ENCODE measurements around the gene CDC20.
A peak's percentile ranks its signal among the peaks of the same experiment; 100 is the strongest.
"Not testable (repeated sequence)": the region's sequence is repeated elsewhere in the genome, so short reads cannot be mapped to it uniquely, and the experiment has no call there.

Gene CDC20

GRCh38 chr1:43363283-43363934 lies 4.6 kb downstream of the CDC20 start:
- Histone ChIP-seq H3K36me3 (ENCODE audit: insufficient read depth, low read length) (peaks cover 36% of the 10 kb centered on the region), H3K4me3 (ENCODE audit: low read depth in 1 of 2, low read length in 2 of 2) (no peak overlapping the region), H3K9me3 (ENCODE audit: low read length) (no peaks in the 10 kb centered on the region), H3K9ac (ENCODE audit: low read length) (no peak overlapping the region), H3K27me3 (ENCODE audit: control insufficient read depth in 1 of 2, insufficient read depth in 2 of 2, low read length in 2 of 2) (no peaks in the 10 kb centered on the region), H3K4me1 (ENCODE audit: insufficient read depth, low read length) (peaks cover 12% of the 10 kb centered on the region), H3K27ac (ENCODE audit: low read depth, low read length) (no peak overlapping the region)

- no peaks in the 10 kb centered on the region for H3K27me3 ChIP-seq (ENCODE audit: control insufficient read depth in 1 of 2, insufficient read depth in 2 of 2, low read length in 2 of 2)
- no peak overlapping the region for H3K9ac ChIP-seq (ENCODE audit: low read length)
- peaks cover 36% of the 10 kb centered on the region for H3K36me3 ChIP-seq (ENCODE audit: insufficient read depth, low read length)
- H3K27ac ChIP-seq (ENCODE audit: low read depth, low read length), result no peak overlapping the region
- H3K4me3 ChIP-seq (ENCODE audit: low read depth in 1 of 2, low read length in 2 of 2), result no peak overlapping the region
- H3K4me1 ChIP-seq (ENCODE audit: insufficient read depth, low read length), result peaks cover 15% of the 10 kb centered on the region
- no peaks in the 10 kb centered on the region for H3K9me3 ChIP-seq (ENCODE audit: low read length)
Observed at GRCh38 chr1:43363935-43364525, 5.2 kb downstream of the CDC20 start.

- Histone ChIP-seq H3K9ac (ENCODE audit: low read length) (no peak overlapping the region), H3K27ac (ENCODE audit: low read depth, low read length) (peak overlapping the region; percentile 75), H3K36me3 (ENCODE audit: insufficient read depth, low read length) (peaks cover 36% of the 10 kb centered on the region), H3K4me3 (ENCODE audit: low read depth in 1 of 2, low read length in 2 of 2) (no peak overlapping the region), H3K9me3 (ENCODE audit: low read length) (no peaks in the 10 kb centered on the region), H3K27me3 (ENCODE audit: control insufficient read depth in 1 of 2, insufficient read depth in 2 of 2, low read length in 2 of 2) (no peaks in the 10 kb centered on the region), H3K4me1 (ENCODE audit: insufficient read depth, low read length) (peaks cover 11% of the 10 kb centered on the region)
Observed at GRCh38 chr1:43365678-43366077, 6.9 kb downstream of the CDC20 start.

- no peak overlapping the region for H3K9ac ChIP-seq (ENCODE audit: low read length)
- no peak overlapping the region for H3K4me3 ChIP-seq (ENCODE audit: low read depth in 1 of 2, low read length in 2 of 2)
Observed at GRCh38 chr1:43366179-43366578, 7.4 kb downstream of the CDC20 start.

GRCh38 chr1:43366601-43367025 lies 7.8 kb downstream of the CDC20 start:
- no peaks in the 10 kb centered on the region for H3K27me3 ChIP-seq (ENCODE audit: control insufficient read depth in 1 of 2, insufficient read depth in 2 of 2, low read length in 2 of 2)
- H3K4me3 ChIP-seq (ENCODE audit: low read depth in 1 of 2, low read length in 2 of 2), result peak overlapping the region; percentile 79 to 81
- peak overlapping the region; percentile 80 for H3K9ac ChIP-seq (ENCODE audit: low read length)
- peaks cover 36% of the 10 kb centered on the region for H3K36me3 ChIP-seq (ENCODE audit: insufficient read depth, low read length)
- H3K4me1 ChIP-seq (ENCODE audit: insufficient read depth, low read length), result peaks cover 11% of the 10 kb centered on the region
- H3K9me3 ChIP-seq (ENCODE audit: low read length), result no peaks in the 10 kb centered on the region
- peak overlapping the region; percentile 75 for H3K27ac ChIP-seq (ENCODE audit: low read depth, low read length)

More at GRCh38 chr1:43366179-43366578, 7.4 kb downstream of the CDC20 start:
- peaks cover 36% of the 10 kb centered on the region for H3K36me3 ChIP-seq (ENCODE audit: insufficient read depth, low read length)
- no peaks in the 10 kb centered on the region for H3K27me3 ChIP-seq (ENCODE audit: control insufficient read depth in 1 of 2, insufficient read depth in 2 of 2, low read length in 2 of 2)
- no peaks in the 10 kb centered on the region for H3K9me3 ChIP-seq (ENCODE audit: low read length)
- H3K4me1 ChIP-seq (ENCODE audit: insufficient read depth, low read length), result peaks cover 11% of the 10 kb centered on the region
- peak overlapping the region; percentile 75 for H3K27ac ChIP-seq (ENCODE audit: low read depth, low read length)

- peaks cover 11% of the 10 kb centered on the region for H3K4me1 ChIP-seq (ENCODE audit: insufficient read depth, low read length)
- H3K4me3 ChIP-seq (ENCODE audit: low read depth in 1 of 2, low read length in 2 of 2), result peak overlapping the region; percentile 79 to 81
- no peaks in the 10 kb centered on the region for H3K27me3 ChIP-seq (ENCODE audit: control insufficient read depth in 1 of 2, insufficient read depth in 2 of 2, low read length in 2 of 2)
- no peaks in the 10 kb centered on the region for H3K9me3 ChIP-seq (ENCODE audit: low read length)
- H3K27ac ChIP-seq (ENCODE audit: low read depth, low read length), result peak overlapping the region; percentile 75
- H3K9ac ChIP-seq (ENCODE audit: low read length), result peak overlapping the region; percentile 80
- peaks cover 30% of the 10 kb centered on the region for H3K36me3 ChIP-seq (ENCODE audit: insufficient read depth, low read length)
Observed at GRCh38 chr1:43367026-43367903, 8.5 kb downstream of the CDC20 start.

GRCh38 chr1:43367904-43368645 lies 9.3 kb downstream of the CDC20 start, which contains the start of gene ELOVL1:
Gene ELOVL1, minus strand, starts transcription at chr1:43368011. Its CDS starts 2,402 bp downstream, at chr1:43365609.
- Histone ChIP-seq H3K27me3 (ENCODE audit: control insufficient read depth in 1 of 2, insufficient read depth in 2 of 2, low read length in 2 of 2) (no peaks in the 10 kb centered on the region), H3K27ac (ENCODE audit: low read depth, low read length) (peak within 1 kb of the TSS; percentile 89), H3K4me3 (ENCODE audit: low read depth in 1 of 2, low read length in 2 of 2) (peak within 1 kb of the TSS; percentile 79 to 81), H3K4me1 (ENCODE audit: insufficient read depth, low read length) (peaks cover 11% of the 10 kb centered on the region), H3K9me3 (ENCODE audit: low read length) (no peaks in the 10 kb centered on the region), H3K36me3 (ENCODE audit: insufficient read depth, low read length) (peaks cover 24% of the 10 kb centered on the region), H3K9ac (ENCODE audit: low read length) (peak within 1 kb of the TSS; percentile 80)

GRCh38 chr1:43368646-43369020 lies 9.9 kb downstream of the CDC20 start:
- Histone ChIP-seq H3K4me1 (ENCODE audit: insufficient read depth, low read length) (peaks cover 11% of the 10 kb centered on the region), H3K27me3 (ENCODE audit: control insufficient read depth in 1 of 2, insufficient read depth in 2 of 2, low read length in 2 of 2) (no peaks in the 10 kb centered on the region), H3K27ac (ENCODE audit: low read depth, low read length) (peak overlapping the region; percentile 89), H3K9ac (ENCODE audit: low read length) (peak overlapping the region; percentile 71), H3K4me3 (ENCODE audit: low read depth in 1 of 2, low read length in 2 of 2) (peak overlapping the region; percentile 69 to 79), H3K9me3 (ENCODE audit: low read length) (no peaks in the 10 kb centered on the region), H3K36me3 (ENCODE audit: insufficient read depth, low read length) (peaks cover 23% of the 10 kb centered on the region)

GRCh38 chr1:43369779-43370178 lies 11.0 kb downstream of the CDC20 start:
- not testable (repeated sequence) for H3K27ac ChIP-seq (ENCODE audit: low read depth, low read length); H3K9me3 ChIP-seq (ENCODE audit: low read length); H3K27me3 ChIP-seq (ENCODE audit: control insufficient read depth in 1 of 2, insufficient read depth in 2 of 2, low read length in 2 of 2); H3K4me3 ChIP-seq (ENCODE audit: low read depth in 1 of 2, low read length in 2 of 2); H3K9ac ChIP-seq (ENCODE audit: low read length)
- Histone ChIP-seq H3K36me3 (ENCODE audit: insufficient read depth, low read length) (peaks cover 20% of the 10 kb centered on the region), H3K4me1 (ENCODE audit: insufficient read depth, low read length) (peaks cover 11% of the 10 kb centered on the region)

- no peak overlapping the region for H3K9ac ChIP-seq (ENCODE audit: low read length)
- H3K4me1 ChIP-seq (ENCODE audit: insufficient read depth, low read length), result peaks cover 11% of the 10 kb centered on the region
- H3K4me3 ChIP-seq (ENCODE audit: low read depth in 1 of 2, low read length in 2 of 2), result no peak overlapping the region
- H3K36me3 ChIP-seq (ENCODE audit: insufficient read depth, low read length), result peaks cover 14% of the 10 kb centered on the region
- H3K27me3 ChIP-seq (ENCODE audit: control insufficient read depth in 1 of 2, insufficient read depth in 2 of 2, low read length in 2 of 2), result no peaks in the 10 kb centered on the region
- no peak overlapping the region for H3K27ac ChIP-seq (ENCODE audit: low read depth, low read length)
- H3K9me3 ChIP-seq (ENCODE audit: low read length), result no peaks in the 10 kb centered on the region
Observed at GRCh38 chr1:43370564-43370963, 11.8 kb downstream of the CDC20 start.

GRCh38 chr1:43372172-43372571 lies 13.4 kb downstream of the CDC20 start:
- H3K27me3 ChIP-seq (ENCODE audit: control insufficient read depth in 1 of 2, insufficient read depth in 2 of 2, low read length in 2 of 2), result no peaks in the 10 kb centered on the region
- no peak overlapping the region for H3K4me3 ChIP-seq (ENCODE audit: low read depth in 1 of 2, low read length in 2 of 2)
- no peaks in the 10 kb centered on the region for H3K9me3 ChIP-seq (ENCODE audit: low read length)
- H3K9ac ChIP-seq (ENCODE audit: low read length), result no peak overlapping the region
- no peak overlapping the region for H3K27ac ChIP-seq (ENCODE audit: low read depth, low read length)
- peaks cover 14% of the 10 kb centered on the region for H3K36me3 ChIP-seq (ENCODE audit: insufficient read depth, low read length)
- peaks cover 6% of the 10 kb centered on the region for H3K4me1 ChIP-seq (ENCODE audit: insufficient read depth, low read length)
